Effector CD8-positive, alpha-beta T cell (primary cell): ENCODE data around the gene MORN2.
"Not testable (repeated sequence)": the region's sequence is repeated elsewhere in the genome, so short reads cannot be mapped to it uniquely, and the experiment has no call there.

ENCODE experiments used
- DNase-seq: peaks from one replicate; lab custom pipeline; 2025; lab: John Stamatoyannopoulos, UW
- total RNA-seq, 4 experiments: gene quantifications; one replicate each; lab custom pipeline; 2026; lab: John Stamatoyannopoulos, UW

The MORN2 gene
- total RNA-seq = 1.1 to 3.6 (median 2.6) reads per million in 4 experiments

DNA sequence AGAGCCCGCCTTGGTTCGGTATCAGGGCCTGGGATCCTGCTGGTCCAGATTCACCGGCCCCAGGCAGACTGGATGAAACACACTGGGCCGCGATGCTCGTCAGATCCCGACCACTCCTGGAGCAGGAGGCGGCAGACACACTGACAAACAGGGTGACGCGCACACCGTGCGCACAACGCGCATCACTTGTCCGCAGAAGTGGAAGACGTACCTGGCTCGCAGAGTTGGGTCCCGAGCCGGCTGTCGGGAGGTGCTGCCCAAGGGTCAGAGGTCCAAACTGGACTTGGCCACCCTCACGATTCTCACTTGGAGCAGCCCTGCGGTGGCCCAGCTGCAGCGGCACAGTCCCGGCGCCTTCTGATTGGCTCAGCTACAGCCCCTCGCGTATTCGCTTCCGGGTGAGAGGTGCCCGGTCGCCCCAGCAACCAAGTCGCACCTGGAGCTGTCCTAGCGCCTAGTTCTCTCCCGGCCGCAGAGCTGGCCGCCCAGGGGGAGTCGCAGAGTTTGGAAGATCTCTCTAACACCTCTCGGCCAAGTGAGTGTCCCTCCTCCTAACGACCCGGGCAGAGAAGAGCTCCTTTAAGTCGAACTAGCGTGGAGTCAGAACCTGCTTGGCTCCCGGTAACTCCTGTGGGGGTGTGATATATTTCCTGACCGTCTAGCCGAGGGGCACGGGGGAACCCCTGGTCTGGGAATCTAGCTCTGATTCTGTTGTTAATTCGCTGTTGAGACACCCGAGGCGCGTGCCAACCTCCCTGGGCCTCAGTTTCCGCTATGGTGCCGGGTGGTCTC is at the start of gene MORN2, which contains the start of gene DHX57:
Gene MORN2 (plus strand): TSS at position 401 of the 792 bp plus-strand sequence.
Gene DHX57 (minus strand): TSS at position 359 of the 792 bp plus-strand sequence. CDS start 7,529 bp downstream, outside the sequence.
- peak; percentile 57 for DNase-seq

DNA sequence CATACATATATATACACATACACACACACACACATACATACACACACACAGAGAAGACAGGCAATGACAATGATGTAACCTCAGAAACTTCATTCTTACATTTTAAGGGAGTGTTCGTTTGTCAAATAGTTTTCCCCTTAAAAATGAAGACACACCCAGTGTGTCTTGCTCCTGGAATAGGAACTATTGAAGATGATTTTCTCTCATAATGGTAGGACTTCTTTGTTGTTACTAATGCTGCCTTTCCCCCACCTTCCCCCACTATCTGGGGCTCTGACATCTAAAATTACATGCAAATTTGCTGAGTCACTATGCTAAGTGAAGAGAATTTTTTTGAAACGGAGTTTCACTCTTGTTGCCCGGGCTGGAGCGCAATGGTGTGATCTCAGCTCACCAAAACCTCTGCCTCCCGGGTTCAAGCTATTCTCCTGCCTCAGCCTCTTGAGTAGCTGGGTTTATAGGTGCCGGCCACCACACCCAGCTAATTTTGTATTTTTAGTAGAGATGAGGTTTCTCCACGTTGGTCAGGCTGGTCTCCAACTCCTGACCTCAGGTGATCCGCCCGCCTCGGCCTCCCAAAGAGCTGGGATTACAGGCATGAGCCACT is 48.1 kb upstream of the MORN2 start:
- DNase-seq = not testable (repeated sequence)

DNA sequence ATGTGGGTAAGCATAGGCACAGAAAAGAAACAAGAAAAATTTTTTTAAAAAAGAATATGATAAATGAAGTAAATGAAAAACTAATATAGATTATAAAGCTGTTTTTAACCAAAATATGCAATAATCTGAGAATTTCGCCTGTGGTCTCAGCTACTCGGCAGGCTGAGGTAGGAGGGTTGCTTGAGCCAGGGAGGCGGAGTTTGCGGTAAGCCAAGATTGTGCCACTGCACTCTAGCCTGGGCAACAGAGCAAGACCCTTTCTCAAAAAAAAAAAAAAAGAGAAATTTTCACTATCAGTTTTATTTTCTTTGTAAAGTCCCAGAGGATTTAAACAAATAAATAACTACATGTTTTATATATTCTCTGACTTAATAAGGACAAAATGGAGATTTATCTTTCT is 47.3 kb upstream of the MORN2 start:
- DNase-seq = no peak

DNA sequence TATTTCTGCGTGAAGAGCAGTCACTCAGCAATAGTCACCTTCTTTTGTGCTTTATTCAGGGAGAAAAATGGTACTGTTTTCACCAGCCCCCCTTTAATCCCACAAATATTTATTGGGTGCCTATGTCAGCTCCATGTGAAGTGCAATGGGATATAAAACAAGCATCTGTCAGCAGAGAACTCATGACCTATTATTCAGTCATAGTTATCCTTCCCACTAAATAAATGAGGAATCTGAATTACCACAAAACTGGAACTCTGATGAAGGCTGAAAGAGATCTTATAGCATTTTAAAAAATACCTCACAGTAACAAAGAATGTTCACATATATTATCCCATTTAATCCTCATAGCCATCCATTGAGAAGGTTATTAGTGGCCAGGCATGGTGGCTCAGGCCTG is 45.8 kb upstream of the MORN2 start:
- no peak for DNase-seq

DNA sequence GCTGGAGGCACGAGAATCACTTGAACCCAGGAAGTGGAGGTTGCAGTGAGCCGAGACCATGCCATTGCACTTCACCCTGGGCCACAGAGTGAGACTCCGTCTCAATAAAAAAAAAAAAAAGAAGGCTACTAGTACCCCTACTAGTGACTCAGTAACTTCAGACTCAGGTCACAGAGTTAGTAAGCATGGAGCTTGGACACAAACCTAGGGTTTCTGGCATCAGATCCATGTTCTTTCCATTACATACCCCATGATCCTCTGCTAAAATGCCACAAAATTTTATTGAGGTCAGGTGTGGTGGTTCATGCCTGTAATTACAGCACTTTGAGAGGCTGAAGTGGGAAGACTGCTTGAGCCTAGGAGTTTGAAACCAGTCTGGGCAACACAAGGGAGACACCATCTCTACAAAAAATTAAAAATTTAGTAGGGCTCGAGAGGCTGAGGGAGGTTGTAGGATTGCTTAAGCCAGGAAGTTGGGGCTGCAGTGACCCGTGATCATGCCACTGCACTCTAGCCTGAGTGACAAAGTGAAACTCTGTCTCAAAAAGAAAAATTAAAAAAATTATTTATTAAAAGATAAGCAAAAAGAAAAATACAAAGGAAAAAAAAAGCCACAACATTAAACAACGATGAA is 45.1 kb upstream of the MORN2 start:
- no peak for DNase-seq

DNA sequence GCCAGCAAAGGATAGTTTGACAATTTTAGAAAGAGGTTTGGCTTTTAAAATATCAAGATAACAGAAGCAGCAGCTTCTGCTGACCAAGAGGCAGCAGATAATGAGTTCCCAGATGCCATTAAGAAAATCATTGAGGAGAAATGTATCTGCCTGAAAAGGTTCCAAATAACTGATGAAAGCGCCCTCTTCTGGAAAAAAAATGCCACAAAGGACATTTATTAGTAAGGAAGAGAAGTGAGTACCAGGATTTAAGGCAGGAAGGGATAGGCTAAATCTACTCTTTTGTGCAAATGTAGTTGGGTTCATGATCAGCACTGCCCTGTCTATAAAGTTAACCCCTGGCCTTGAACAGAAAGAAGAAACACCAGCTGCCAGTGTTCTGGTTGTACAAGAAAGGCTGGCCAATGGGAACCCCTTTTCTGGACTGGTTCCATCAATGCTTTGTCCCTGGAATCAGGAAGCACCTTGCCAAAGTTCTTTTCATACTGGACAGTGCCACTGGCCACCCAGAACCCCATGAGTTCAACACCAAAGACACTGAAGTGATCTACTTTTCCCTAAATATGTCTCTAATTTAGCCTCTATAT is 40.7 kb upstream of the MORN2 start:
- no peak for DNase-seq

DNA sequence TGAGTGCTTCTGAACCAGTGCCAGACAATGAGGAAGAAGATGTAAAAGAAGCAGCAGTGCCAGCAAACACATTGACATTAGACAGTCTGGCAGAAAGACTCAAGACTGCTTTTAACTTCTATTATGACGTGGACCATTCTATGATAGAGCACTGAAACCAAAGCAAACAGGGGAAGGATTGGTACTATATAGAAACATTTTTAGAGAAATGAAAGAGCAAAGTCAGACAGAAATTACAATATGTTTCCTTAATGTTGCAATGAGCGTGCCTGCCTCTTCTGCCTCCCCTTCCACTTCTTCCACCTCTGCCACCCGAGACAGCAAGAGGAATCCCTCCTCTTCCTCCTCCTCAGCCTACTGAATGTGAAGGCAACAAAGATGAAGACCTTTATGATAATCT is 39.8 kb upstream of the MORN2 start:
- no peak for DNase-seq

DNA sequence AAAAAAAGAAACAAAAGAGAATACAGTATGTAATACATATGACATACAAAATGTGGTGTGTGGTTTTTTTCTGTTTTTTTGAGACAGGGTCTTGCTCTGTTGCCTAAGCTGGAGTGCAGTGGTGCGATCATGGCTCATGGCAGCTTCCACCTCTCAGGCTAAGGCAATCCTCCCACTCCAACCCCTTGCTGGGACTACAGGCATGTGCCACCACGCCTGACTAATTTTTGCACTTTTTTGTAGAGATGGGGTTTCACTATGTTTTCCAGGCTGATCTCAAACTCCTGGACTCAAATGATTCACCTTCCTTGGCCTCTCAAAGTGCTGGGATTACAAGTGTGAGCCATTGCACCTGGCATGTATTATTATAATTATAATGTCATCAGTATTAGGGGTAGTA is 39.0 kb upstream of the MORN2 start:
- no peak for DNase-seq

DNA sequence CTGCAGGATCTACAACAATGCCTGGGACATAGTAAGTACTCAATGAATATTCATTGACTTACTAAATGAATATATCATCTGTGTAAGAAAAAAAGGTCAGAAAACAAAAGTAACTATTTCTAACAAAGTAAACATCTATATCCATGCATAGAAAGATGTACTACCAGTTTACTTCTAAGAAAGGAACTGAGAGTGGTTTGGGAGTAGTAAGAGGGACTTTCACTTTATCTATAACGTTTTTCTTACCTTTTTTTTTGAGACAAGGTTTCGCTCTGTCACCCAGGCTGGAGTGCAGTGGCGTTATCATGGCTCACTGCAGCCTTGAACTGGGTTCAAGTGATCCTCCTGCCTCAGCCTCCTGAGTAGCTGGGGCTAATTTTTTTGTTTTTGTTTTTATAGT is 25.7 kb upstream of the MORN2 start:
- no peak for DNase-seq

DNA sequence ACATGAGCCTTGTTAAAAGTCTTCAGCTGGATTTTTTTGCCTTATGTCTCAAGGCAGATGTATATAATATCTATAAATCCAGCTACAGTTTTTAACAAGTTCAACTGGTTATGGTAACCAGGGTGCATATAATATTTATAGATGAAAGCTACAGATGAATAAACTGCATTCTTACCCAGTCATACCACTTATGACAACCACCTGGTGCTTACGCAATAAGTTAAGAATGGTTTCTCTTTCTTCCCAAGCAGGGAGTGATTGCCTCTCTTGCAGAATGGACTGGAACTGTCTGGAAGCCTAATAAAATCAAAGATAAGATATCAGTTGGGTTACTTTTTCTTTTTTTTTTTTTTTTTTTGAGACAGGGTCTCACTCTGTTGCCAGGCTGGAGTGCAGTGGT is 19.6 kb upstream of the MORN2 start:
- no peak for DNase-seq

DNA sequence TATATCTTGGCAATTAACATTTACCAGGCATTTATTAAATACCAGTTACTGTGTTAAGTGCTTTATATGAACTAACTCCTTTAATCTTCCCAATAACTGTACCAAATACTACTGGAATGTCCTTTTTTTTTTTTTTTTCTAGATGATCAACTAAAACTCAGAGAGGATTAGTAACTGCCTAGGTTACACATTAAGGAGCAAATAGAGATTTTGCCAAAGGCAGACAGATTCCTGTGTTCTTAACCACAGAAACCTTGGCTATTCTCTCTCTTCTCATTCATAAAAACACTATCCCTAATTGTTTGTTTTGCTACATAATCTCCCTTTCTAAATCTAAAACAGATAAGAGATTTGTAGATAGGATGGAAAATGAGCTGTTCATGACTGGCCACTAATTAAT is 13.3 kb upstream of the MORN2 start:
- no peak for DNase-seq

DNA sequence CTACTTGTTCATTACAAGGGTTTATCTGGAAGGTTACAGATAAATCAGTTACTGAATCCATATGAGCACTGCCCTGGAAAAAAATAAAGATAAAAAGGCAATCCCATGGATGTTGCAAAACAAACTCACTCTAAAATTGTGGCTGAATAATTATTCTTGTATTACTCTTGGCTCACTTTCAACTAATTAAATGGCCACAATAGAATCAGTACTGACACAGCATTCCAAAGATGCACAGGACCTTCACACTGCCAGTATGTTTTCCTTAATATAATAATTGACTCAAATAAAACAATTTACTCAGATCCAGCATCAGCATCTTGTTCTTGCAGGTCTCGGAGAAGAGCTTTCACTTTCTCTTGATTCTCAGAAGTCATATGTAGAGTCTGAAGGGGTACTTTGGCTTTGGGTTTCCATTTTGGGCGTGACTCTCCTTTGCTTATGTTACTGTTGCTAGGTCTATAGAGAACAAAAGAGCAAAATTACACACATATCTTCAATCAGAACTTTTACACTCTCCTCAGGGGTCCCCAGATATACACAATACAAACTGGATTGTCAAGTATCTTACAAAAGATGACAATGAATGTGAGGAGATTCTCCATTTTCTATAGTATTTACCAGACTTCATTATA is 12.6 kb upstream of the MORN2 start:
- DNase-seq = no peak

DNA sequence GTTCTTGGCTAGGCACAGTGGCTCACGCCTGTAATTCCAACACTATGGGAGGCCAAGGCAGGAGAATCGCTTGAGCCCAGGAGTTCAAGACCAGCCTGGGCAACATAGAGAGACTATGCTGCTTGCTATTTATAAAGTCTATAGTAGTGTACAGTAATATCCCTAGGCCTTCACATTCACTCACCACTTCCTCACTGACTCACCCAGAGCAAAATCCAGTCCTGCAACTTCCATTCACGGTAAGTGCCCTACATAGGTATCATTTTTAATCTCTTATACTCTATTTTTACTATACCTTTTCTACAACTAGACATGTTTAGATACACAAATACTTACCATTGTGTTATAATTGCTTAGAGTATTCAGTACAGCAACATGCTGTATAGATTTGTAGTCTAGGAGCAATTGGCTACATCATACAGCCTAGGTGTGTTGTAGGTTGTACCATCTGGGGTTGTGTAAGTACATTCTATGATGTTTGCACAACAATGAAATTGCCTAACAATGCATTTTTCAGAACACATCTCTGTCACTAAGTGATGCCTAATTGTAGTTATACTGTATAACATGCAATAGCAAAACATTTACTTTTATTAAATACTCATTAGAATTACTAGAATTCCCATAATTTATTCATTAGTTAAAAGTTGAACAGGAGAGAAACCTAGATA is 8.9 kb upstream of the MORN2 start:
- no peak for DNase-seq

DNA sequence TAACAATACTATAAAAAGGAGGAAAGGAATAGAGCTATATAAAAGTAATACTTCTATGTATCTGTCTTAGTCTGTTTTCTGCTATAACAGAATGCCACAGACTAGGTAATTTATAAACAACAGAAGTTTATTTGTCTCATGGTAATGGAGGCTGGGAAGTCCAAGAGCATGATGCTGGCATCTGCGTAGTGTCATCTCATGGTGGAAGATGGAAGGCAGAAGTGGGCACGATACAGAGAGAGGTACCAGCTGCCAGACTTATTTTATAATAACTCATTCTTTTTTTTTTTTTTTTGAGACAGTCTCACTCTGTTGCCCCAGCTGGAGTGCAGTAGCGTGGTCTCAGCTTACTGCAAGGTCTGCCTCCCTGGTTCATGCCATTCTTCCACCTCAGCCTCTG is 4.3 kb upstream of the MORN2 start:
- no peak for DNase-seq

DNA sequence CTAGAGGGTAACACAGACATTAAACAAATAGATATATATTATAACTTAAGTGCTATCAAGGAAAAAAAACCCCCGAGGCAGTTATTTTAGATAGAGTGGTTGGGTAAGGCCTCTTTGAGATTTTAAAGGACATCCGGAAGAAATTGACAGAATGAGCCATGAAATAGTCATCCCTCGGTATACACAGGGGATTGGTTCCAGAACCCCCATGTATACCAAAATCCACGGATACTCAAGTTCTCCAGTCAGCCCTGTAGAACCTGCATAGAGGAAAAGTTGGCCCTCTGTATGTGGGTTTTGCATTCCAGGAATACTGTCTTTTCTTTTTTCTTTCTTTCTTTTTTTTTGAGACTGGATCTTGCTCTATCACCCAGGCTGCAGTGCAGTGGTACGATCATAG is 2.0 kb upstream of the MORN2 start:
- DNase-seq = no peak

DNA sequence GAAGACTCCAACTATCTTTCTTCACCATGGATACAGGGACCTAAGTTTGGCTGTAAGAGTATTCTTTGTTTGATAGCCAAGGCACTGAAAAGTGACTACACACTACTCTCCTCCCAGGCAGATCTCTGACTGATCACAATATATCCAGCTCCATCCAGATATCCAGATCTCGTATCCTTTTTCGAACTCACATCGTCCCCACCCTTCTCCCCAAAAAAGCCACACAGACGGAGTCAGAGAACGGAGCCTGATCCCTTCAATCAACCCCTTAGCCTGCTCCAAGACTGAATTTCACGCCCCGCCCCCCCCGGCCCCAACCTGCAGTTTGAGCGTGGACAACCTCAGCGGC is 575 bp upstream of the MORN2 start:
- DNase-seq = no peak

DNA sequence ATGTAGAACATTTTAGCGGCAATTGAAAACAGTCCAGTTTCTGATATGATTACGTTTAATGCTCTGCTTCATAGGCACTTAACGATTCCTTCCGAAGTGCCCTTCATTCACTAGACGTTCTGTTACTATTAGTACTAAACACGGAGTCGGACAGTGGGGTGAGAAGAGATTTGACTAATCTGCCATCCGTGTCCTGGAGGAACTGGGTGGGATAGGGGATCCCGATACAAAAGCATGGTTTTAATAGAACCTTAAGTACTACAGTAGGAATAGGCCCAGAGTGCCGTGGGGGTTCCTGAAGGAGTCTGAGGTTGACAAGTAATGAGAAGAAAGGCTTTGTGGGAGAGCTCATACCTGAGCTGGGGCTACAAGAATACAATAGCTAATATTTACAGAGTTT is 631 bp downstream of the MORN2 start:
- no peak for DNase-seq

DNA sequence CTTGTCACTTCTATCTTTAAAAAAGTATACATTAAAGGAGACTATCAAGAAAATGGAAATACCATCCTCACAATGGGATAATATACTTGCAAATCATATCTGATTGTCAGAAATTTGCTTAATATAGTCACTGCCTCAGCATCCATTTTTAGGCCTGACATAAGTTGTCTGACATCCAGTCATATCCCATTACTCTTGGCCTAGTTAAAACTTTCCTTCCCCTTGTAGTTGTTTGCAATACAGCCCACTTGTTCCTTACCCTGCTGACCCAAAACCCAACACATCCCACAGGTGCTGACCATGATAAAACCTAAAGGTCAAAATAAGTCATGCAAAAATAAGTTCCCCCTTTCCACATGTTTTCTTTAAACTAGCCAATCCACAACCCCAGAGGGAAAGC is 10.3 kb downstream of the MORN2 start:
- no peak for DNase-seq

DNA sequence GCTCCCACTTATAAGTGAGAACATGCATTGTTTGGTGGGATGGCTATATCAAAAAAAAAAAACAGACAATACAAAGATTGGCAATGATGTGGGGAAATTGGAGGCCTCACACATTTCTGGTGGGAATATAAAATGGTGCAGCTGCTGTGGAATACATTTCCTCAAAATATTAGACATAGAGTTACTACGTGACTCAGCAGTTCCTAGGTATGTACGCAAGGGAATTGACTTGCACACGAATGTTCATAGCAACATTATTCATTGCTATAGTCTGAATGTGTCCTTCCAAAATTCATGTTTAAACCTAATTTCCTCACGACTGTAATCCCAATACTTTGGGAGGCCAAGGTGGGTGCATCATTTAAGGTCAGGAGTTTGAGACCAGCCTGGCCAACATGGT is 11.6 kb downstream of the MORN2 start:
- DNase-seq = no peak

DNA sequence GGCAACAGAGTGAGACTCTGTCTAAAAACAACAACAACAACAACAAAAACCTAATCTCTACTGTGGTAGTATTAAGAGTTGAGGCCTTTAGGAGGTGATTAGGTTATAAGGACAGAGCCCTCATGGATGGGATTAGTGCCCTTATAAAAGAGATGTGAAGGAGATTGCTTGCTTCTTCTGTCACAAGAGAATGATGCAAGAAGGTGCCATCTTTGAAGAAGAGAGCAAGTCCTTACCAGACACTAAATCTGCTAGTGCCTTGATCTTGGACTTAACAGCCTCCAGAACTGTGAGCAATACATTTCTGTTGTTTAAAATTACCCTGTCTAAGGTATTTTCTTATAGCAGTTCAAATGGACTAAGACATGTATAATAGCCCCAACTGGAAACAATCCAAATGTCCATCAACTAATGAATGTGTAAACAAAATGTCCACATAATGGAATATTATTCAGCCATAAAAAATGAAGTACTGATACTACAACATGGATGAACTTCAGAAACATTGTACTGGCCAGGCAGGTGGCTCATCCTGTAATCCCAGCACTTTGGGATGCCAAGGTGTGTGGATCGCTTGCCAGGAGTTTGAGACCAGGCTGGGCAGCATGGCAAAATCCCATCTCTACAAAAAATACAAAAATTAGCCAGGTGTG is 12.3 kb downstream of the MORN2 start:
- no peak for DNase-seq

DNA sequence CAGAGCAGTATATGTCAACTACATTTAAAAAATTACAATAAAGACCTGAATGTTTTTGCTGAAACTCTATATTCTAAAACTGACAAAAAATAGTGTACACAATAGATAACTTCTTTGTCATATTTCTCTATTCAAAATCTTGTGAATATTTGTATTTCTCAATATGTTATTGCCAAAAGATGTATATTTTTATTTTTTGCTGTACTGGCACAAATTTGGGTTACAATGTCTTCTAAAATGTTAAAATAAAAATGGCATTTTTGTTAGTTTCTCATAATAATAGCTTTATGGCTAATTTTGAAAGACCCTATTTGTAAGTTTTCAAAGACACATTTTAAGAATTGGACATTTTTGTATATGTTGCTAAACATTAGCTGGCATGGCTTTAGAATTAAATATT is 13.3 kb downstream of the MORN2 start:
- DNase-seq = no peak
